NT2/D1 (cell line): ENCODE results near the gene FAM241B.

Experiments
- DNase-seq: peaks from one replicate; pipeline ENCODE4 v3.0.0-alpha.2; 2011; ENCODE audit warnings: low read depth, low spot score
- H3K27me3 ChIP-seq: 2 replicates; pipeline ENCODE4 v1.6.0; 2011; ENCODE audit warnings: mild to moderate bottlenecking; ENCODE audit not compliant: insufficient read length, insufficient read depth
- H3K36me3 ChIP-seq: 2 replicates; pipeline ENCODE4 v1.6.1; 2011; ENCODE audit warnings: mild to moderate bottlenecking, low read length, mixed read lengths; ENCODE audit not compliant: insufficient read depth, insufficient read length
- H3K4me1 ChIP-seq: 2 replicates; pipeline ENCODE4 v1.5.1; 2011; ENCODE audit not compliant: insufficient read depth, insufficient read length
- H3K4me3 ChIP-seq: 2 replicates; pipeline ENCODE4 v1.5.1; 2011; ENCODE audit warnings: low read depth; ENCODE audit not compliant: insufficient read length
- H3K9ac ChIP-seq: 2 replicates; pipeline ENCODE4 v1.6.0; 2011; ENCODE audit warnings: low read depth; ENCODE audit not compliant: insufficient read length
- H3K9me3 ChIP-seq: 2 replicates; pipeline ENCODE4 v1.5.1; 2011; ENCODE audit warnings: mild to moderate bottlenecking, low read length; ENCODE audit not compliant: insufficient read depth
- SUZ12 ChIP-seq: IDR thresholded peaks from 2 replicates; pipeline ENCODE4 v1.6.1; 2011; ENCODE audit not compliant: insufficient read length, insufficient read depth; ENCODE audit errors: extremely low read depth
- YY1 ChIP-seq: IDR thresholded peaks from 2 replicates; pipeline ENCODE4 v1.6.1; 2011; ENCODE audit not compliant: insufficient read length, insufficient read depth
- ZNF274 ChIP-seq: IDR thresholded peaks from 2 replicates; pipeline ENCODE4 v1.6.1; 2011; ENCODE audit warnings: mild to moderate bottlenecking, low read depth, low read length

The FAM241B gene

GRCh38 chr10:69651362-69651761 lies 21.3 kb downstream of the FAM241B start:
- Histone ChIP-seq H3K9ac (no peak overlapping the region), H3K36me3 (no peaks in the 10 kb centered on the region), H3K27me3 (no peaks in the 10 kb centered on the region), H3K9me3 (peaks cover 14% of the 10 kb centered on the region; the same call in 1 of the 2 replicates), H3K4me3 (no peak overlapping the region), H3K4me1 (peaks cover 30% of the 10 kb centered on the region)
- DNase-seq = no peak
- TF ChIP-seq YY1 (no peak), ZNF274 (no peak), SUZ12 (no peak)

- Histone ChIP-seq H3K36me3 (no peaks in the 10 kb centered on the region), H3K27me3 (no peaks in the 10 kb centered on the region), H3K4me1 (peaks cover 29% of the 10 kb centered on the region), H3K9ac (no peak overlapping the region), H3K4me3 (no peak overlapping the region), H3K9me3 (peaks cover 14% of the 10 kb centered on the region; the same call in 1 of the 2 replicates)
- TF ChIP-seq SUZ12 (no peak), ZNF274 (no peak), YY1 (no peak)
- no peak for DNase-seq
Measured at GRCh38 chr10:69652111-69652856, 22.2 kb downstream of the FAM241B start.

GRCh38 chr10:69652857-69653199 lies 22.8 kb downstream of the FAM241B start:
- peaks cover 14% of the 10 kb centered on the region; the same call in 1 of the 2 replicates for H3K9me3 ChIP-seq
- H3K27me3 ChIP-seq = no peaks in the 10 kb centered on the region
- no peak overlapping the region for H3K4me3 ChIP-seq
- TF ChIP-seq SUZ12 = no peak
- TF ChIP-seq ZNF274 = no peak
- no peak for TF ChIP-seq YY1
- H3K36me3 ChIP-seq = no peaks in the 10 kb centered on the region
- H3K4me1 ChIP-seq = peaks cover 32% of the 10 kb centered on the region
- no peak overlapping the region for H3K9ac ChIP-seq
- DNase-seq = no peak

- Histone ChIP-seq H3K27me3 (no peaks in the 10 kb centered on the region), H3K4me1 (peaks cover 30% of the 10 kb centered on the region)
Measured at GRCh38 chr10:69653561-69653960, 23.5 kb downstream of the FAM241B start.

GRCh38 chr10:69655124-69655867 lies 25.2 kb downstream of the FAM241B start:
- DNase-seq = no peak
- peaks cover 14% of the 10 kb centered on the region; the same call in 1 of the 2 replicates for H3K9me3 ChIP-seq
- H3K27me3 ChIP-seq = no peaks in the 10 kb centered on the region
- H3K36me3 ChIP-seq = no peaks in the 10 kb centered on the region
- peaks cover 24% of the 10 kb centered on the region for H3K4me1 ChIP-seq
- H3K4me3 ChIP-seq = no peak overlapping the region
- no peak for TF ChIP-seq YY1
- no peak for TF ChIP-seq SUZ12
- no peak for TF ChIP-seq ZNF274
- H3K9ac ChIP-seq = no peak overlapping the region

More at GRCh38 chr10:69653561-69653960, 23.5 kb downstream of the FAM241B start:
- Histone ChIP-seq H3K4me3 (no peak overlapping the region), H3K9ac (no peak overlapping the region), H3K36me3 (no peaks in the 10 kb centered on the region), H3K9me3 (peaks cover 14% of the 10 kb centered on the region; the same call in 1 of the 2 replicates)
- DNase-seq = no peak
- no peak for TF ChIP-seq SUZ12
- TF ChIP-seq YY1 = no peak
- no peak for TF ChIP-seq ZNF274

- Histone ChIP-seq H3K9ac (peak overlapping the region; percentile 3), H3K4me1 (peaks cover 24% of the 10 kb centered on the region), H3K36me3 (no peaks in the 10 kb centered on the region), H3K4me3 (no peak overlapping the region), H3K9me3 (peaks cover 14% of the 10 kb centered on the region; the same call in 1 of the 2 replicates), H3K27me3 (no peaks in the 10 kb centered on the region)
- TF ChIP-seq SUZ12 (no peak), ZNF274 (no peak), YY1 (no peak)
- no peak for DNase-seq
Measured at GRCh38 chr10:69655868-69656555, 26.0 kb downstream of the FAM241B start.

GRCh38 chr10:69656742-69657269 lies 26.8 kb downstream of the FAM241B start:
- Histone ChIP-seq H3K27me3 (no peaks in the 10 kb centered on the region), H3K9me3 (peaks cover 14% of the 10 kb centered on the region; the same call in 1 of the 2 replicates), H3K36me3 (no peaks in the 10 kb centered on the region), H3K4me1 (peaks cover 24% of the 10 kb centered on the region), H3K9ac (no peak overlapping the region), H3K4me3 (no peak overlapping the region)
- TF ChIP-seq ZNF274 (no peak), YY1 (no peak), SUZ12 (no peak)
- no peak for DNase-seq
